CD14-positive monocyte (primary cell): ENCODE results near the gene DKKL1. TPM values are rescaled to one million over a fixed set of nuclear protein-coding genes. Genes with fewer than 3 reads are reported as not detected.

Source experiments
- DNase-seq, 3 donors: peaks; one replicate each; pipeline ENCODE4 v3.0.0-alpha.2; 2011 to 2022
- H2AFZ ChIP-seq: 2 replicates; pipeline ENCODE4 v1.6.0; 2012; ENCODE audit warnings: mild to moderate bottlenecking, low read depth, low read length, inconsistent platforms; ENCODE audit not compliant: insufficient read depth, poor library complexity, severe bottlenecking
- H3K27ac ChIP-seq, 2 donors: 1 replicate in 1 of 2; 2 replicates in 1 of 2; pipeline ENCODE4 v1.5.1; 2012 to 2013; ENCODE audit warnings: low read length in 2 of 2, control low read depth in 1 of 2, inconsistent platforms in 1 of 2, low read depth in 1 of 2, mild to moderate bottlenecking in 1 of 2
- H3K27me3 ChIP-seq, 2 donors: one replicate each; pipeline versions ENCODE4 v1.6.0 to v1.6.1; 2011 to 2013; ENCODE audit warnings: low read length in 2 of 2; ENCODE audit not compliant: control insufficient read depth in 2 of 2, insufficient read depth in 2 of 2
- H3K36me3 ChIP-seq, 2 donors: replicated peaks in 1 of 2; 1 replicate in 1 of 2; 2 replicates in 1 of 2; pipeline versions ENCODE4 v1.5.1 to v1.6.1; 2012 to 2013; ENCODE audit warnings: low read length in 2 of 2, control low read depth in 1 of 2, inconsistent platforms in 1 of 2, mild to moderate bottlenecking in 1 of 2; ENCODE audit not compliant: insufficient read depth in 2 of 2, control insufficient read depth in 1 of 2
- H3K4me1 ChIP-seq, 2 donors: 1 replicate in 1 of 2; 2 replicates in 1 of 2; pipeline versions ENCODE4 v1.5.1 to v1.6.1; 2012 to 2013; ENCODE audit warnings: low read length in 2 of 2, control low read depth in 1 of 2, inconsistent platforms in 1 of 2, mild to moderate bottlenecking in 1 of 2, moderate library complexity in 1 of 2; ENCODE audit not compliant: insufficient read depth in 2 of 2, control insufficient read depth in 1 of 2
- H3K4me2 ChIP-seq: replicated peaks from 2 replicates; pipeline ENCODE3; 2012; ENCODE audit warnings: low read length, moderate library complexity, mild to moderate bottlenecking; ENCODE audit not compliant: poor library complexity, severe bottlenecking; ENCODE audit errors: extremely low read depth
- H3K4me3 ChIP-seq, 3 experiments: fragments of 200-600 bp in 1 of 3; sonication (generic) in 1 of 3; replicated peaks in 1 of 3; 1 replicate in 2 of 3; 2 replicates in 1 of 3; pipeline ENCODE4 v1.5.1; 2011 to 2013; ENCODE audit warnings: low read length in 3 of 3, mild to moderate bottlenecking in 3 of 3, control low read depth in 2 of 3, low read depth in 2 of 3, inconsistent platforms in 1 of 3, moderate library complexity in 1 of 3
- H3K79me2 ChIP-seq: 2 replicates; pipeline ENCODE4 v1.6.0; 2012; ENCODE audit warnings: mild to moderate bottlenecking, control low read depth, inconsistent platforms, low read length, moderate library complexity; ENCODE audit not compliant: insufficient read depth
- H3K9ac ChIP-seq: 2 replicates; pipeline ENCODE4 v1.6.0; 2017; ENCODE audit warnings: low read length, mild to moderate bottlenecking; ENCODE audit not compliant: insufficient read depth, poor library complexity, severe bottlenecking
- H3K9me3 ChIP-seq, 2 donors: replicated peaks in 1 of 2; 1 replicate in 1 of 2; 2 replicates in 1 of 2; pipeline versions ENCODE4 v1.5.1 to v1.6.1; 2012 to 2013; ENCODE audit warnings: low read length in 2 of 2, control low read depth in 1 of 2; ENCODE audit not compliant: control insufficient read depth in 1 of 2, insufficient read depth in 1 of 2
- H4K20me1 ChIP-seq: 2 replicates; pipeline ENCODE4 v1.6.0; 2012; ENCODE audit warnings: mild to moderate bottlenecking, low read length, control low read depth, moderate library complexity; ENCODE audit not compliant: insufficient read depth
- H3K27ac Mint-ChIP-seq, 7 donors: one replicate each; pipeline ENCODE4 v1.8.0; 2020; ENCODE audit warnings: mild to moderate bottlenecking in 7 of 7, mixed read lengths in 7 of 7, moderate library complexity in 6 of 7, inconsistent platforms in 2 of 7
- H3K27me3 Mint-ChIP-seq, 3 donors: one replicate each; pipeline ENCODE4 v1.8.0; 2021 to 2022; ENCODE audit warnings: low read depth in 3 of 3, mild to moderate bottlenecking in 3 of 3, mixed read lengths in 3 of 3, moderate library complexity in 3 of 3, inconsistent platforms in 1 of 3
- H3K36me3 Mint-ChIP-seq, 2 donors: one replicate each; pipeline ENCODE4 v1.8.0; 2020; ENCODE audit warnings: mixed read lengths in 2 of 2, inconsistent platforms in 1 of 2, mild to moderate bottlenecking in 1 of 2
- H3K4me1 Mint-ChIP-seq: one replicate; pipeline ENCODE4 v1.8.0; 2020; ENCODE audit warnings: mild to moderate bottlenecking, mixed read lengths
- H3K4me3 Mint-ChIP-seq, 2 donors: one replicate each; pipeline ENCODE4 v1.8.0; 2020; ENCODE audit warnings: mild to moderate bottlenecking in 2 of 2, mixed read lengths in 2 of 2, moderate library complexity in 1 of 2
- H3K9me3 Mint-ChIP-seq, 7 donors: one replicate each; pipeline ENCODE4 v1.8.0; 2020 to 2022; ENCODE audit warnings: mixed read lengths in 7 of 7, mild to moderate bottlenecking in 6 of 7, moderate library complexity in 6 of 7, inconsistent platforms in 2 of 7
- WGBS: methylation state at CpG from one replicate; pipeline ENCODE4 v1.1.5; 2013; ENCODE audit warnings: missing lambda C conversion rate; ENCODE audit not compliant: insufficient coverage; 5-methylcytosine and 5-hydroxymethylcytosine counted together
- intact Hi-C, 2 donors: fragments of 100-400 bp; cut with micrococcal nuclease; formaldehyde crosslinking; loops; one replicate each; pipeline versions ENCODE4 v1.15.0 to v1.15.1; 2023
- polyA plus RNA-seq, 3 donors: library from polyadenylated mRNA; depleted of rRNA in 1 of 3; unstranded in 2 of 3; stranded (reverse) in 1 of 3; fragments of 300-500 nt in 2 of 3; fragments of >200 nt in 1 of 3; fragmentation: Illumina TruSeq in 2 of 3; gene quantifications; 1 replicate in 2 of 3; 2 replicates in 1 of 3; pipeline ENCODE4 v1.2.3, GENCODE V29; 2012 to 2021
- TF ChIP-seq, protein P1 (sequence below): fragments of 200-600 bp; IDR thresholded peaks from one replicate; pipeline ENCODE4 v1.8.0; 2022; ENCODE audit warnings: antibody characterized with exemption, mild to moderate bottlenecking

Gene DKKL1
- polyA plus RNA-seq, 3 donors = not detected

DNA sequence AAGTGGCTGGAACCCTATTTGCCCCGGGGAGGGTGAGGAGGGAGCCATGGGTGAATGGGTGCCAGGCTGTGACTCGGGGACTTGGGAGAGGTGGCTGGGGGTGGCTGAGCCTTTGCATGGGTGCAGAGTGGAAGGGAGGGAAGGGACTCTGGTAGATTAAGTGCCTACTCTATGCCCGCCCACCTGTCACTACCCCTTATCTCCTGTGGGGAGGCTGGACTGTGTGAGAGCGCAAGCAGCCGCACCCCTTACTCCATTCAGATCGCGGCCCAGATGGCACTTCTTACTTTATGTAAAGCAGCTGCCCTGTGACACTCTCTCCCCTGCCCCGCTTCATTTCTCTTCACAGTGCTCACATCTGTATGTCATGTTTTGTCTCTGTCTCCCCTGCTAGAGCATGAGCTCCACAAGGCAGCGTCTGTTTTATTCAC, 27.3 kb downstream of the DKKL1 start:
- Histone ChIP-seq H3K4me1 (peaks cover 3 to 5% of the 10 kb centered on the region in 2 donors), H4K20me1 (no peaks in the 10 kb centered on the region), H3K79me2 (no peaks in the 10 kb centered on the region), H2AFZ (no peak overlapping the region), H3K9me3 (no peaks in the 10 kb centered on the region), H3K9ac (no peak overlapping the region), H3K4me2 (no peak overlapping the region), H3K36me3 (no peaks in the 10 kb centered on the region), H3K27me3 (no peaks in the 10 kb centered on the region), H3K27ac (no peak overlapping the region), H3K4me3 (no peak overlapping the region)
- no peak for DNase-seq
- no peaks in the 10 kb centered on the region for H3K36me3 Mint-ChIP-seq
- H3K4me3 Mint-ChIP-seq = no peak overlapping the region
- intact Hi-C loops = loop anchor here in 1 of 2 donors (5.0 kb wide), 1 partner anchor 51 kb away; the partner anchor contains the start of gene SLC17A7
- no peak overlapping the region for H3K27ac Mint-ChIP-seq
- WGBS = 83% methylated on average over 4 of the region's 9 CpGs
- peaks cover 0 to 4% (median 0%) of the 10 kb centered on the region in 7 donors for H3K9me3 Mint-ChIP-seq
- TF ChIP-seq, protein P1, sequence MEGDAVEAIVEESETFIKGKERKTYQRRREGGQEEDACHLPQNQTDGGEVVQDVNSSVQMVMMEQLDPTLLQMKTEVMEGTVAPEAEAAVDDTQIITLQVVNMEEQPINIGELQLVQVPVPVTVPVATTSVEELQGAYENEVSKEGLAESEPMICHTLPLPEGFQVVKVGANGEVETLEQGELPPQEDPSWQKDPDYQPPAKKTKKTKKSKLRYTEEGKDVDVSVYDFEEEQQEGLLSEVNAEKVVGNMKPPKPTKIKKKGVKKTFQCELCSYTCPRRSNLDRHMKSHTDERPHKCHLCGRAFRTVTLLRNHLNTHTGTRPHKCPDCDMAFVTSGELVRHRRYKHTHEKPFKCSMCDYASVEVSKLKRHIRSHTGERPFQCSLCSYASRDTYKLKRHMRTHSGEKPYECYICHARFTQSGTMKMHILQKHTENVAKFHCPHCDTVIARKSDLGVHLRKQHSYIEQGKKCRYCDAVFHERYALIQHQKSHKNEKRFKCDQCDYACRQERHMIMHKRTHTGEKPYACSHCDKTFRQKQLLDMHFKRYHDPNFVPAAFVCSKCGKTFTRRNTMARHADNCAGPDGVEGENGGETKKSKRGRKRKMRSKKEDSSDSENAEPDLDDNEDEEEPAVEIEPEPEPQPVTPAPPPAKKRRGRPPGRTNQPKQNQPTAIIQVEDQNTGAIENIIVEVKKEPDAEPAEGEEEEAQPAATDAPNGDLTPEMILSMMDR = no peak
- H3K4me1 Mint-ChIP-seq = peaks cover 15% of the 10 kb centered on the region
- peaks cover 4 to 13% (median 13%) of the 10 kb centered on the region in 3 donors for H3K27me3 Mint-ChIP-seq

DNA sequence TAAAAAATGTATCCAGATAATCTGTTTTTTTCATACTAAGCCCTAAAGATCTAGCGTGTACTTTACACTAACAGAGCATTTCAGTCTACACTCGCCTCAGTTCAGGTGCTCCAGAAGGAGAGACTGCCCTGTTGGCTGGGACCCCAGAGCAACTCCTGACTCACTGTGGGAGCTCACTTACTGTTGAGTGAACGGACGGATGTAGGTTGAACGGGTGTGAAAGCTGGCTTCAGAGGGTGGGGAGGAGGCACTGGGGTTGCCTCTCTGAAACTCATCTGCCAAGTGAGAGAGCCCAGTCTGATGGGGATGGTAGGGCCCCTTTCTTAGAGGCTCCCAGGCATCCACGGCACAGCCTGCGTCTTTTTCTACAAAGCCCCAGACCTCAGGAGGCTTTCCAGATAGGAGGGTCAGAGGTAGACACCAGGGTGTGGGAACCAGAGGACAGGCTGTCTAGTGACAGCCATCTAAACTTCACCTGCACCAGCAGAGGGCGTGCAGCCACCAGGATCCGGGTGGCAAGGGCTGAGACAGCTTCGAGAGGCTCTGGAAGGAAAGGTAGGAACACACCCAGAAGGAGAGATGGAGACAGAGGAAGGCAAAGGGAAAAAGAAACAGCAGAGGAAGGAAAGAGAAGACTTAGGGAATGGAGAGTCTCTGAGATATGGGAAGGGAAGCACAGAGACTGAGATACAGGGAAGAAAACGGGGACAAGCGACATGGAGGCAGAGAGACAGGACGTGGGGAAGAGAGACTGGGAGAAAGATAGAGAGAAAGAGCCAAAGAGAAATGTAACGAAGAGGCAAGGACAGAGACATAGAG, 28.1 kb downstream of the DKKL1 start:
- H3K27ac Mint-ChIP-seq = no peak overlapping the region
- no peak overlapping the region for H3K4me2 ChIP-seq
- H3K9ac ChIP-seq = no peak overlapping the region
- WGBS = 26% methylated on average over 10 of the region's 14 CpGs
- H3K36me3 Mint-ChIP-seq = no peaks in the 10 kb centered on the region
- H3K4me3 Mint-ChIP-seq = peak overlapping the region in 1 of 2 donors; percentile 24
- no peak overlapping the region for H2AFZ ChIP-seq
- no peaks in the 10 kb centered on the region for H3K9me3 ChIP-seq
- peaks cover 0 to 4% (median 0%) of the 10 kb centered on the region in 7 donors for H3K9me3 Mint-ChIP-seq
- intact Hi-C loops = loop anchor here (1.0 to 5.0 kb wide), 3 partner anchors 51 to 79 kb away; partner anchors contain the start of gene SLC17A7 (in 1 of the 2)
- H3K27ac ChIP-seq = no peak overlapping the region
- no peaks in the 10 kb centered on the region for H4K20me1 ChIP-seq
- TF ChIP-seq, protein P1 = peak; percentile 89
- no peak overlapping the region for H3K4me3 ChIP-seq
- H3K79me2 ChIP-seq = no peaks in the 10 kb centered on the region
- no peaks in the 10 kb centered on the region for H3K27me3 ChIP-seq
- peaks cover 3 to 5% of the 10 kb centered on the region in 2 donors for H3K4me1 ChIP-seq
- peak; percentile 54 to 64 (median 58) for DNase-seq
- H3K36me3 ChIP-seq = no peaks in the 10 kb centered on the region
- peaks cover 4 to 13% (median 13%) of the 10 kb centered on the region in 3 donors for H3K27me3 Mint-ChIP-seq
- peaks cover 19% of the 10 kb centered on the region for H3K4me1 Mint-ChIP-seq
